Upper lobe of right lung (tissue), 1 donor: ENCODE measurements around the gene NSF. TPM values are rescaled to one million over a fixed set of nuclear protein-coding genes. Genes with fewer than 3 reads are reported as not detected.

Source experiments
- ATAC-seq: fragments of 200-7000 bp; cut with Tn5 transposase; one replicate; pipeline ENCODE4 v1.9.1; 2020; ENCODE audit warnings: mild to moderate bottlenecking, moderate library complexity
- DNase-seq: peaks from one replicate; pipeline ENCODE4 v3.0.0-alpha.2; 2020
- H3K27ac ChIP-seq: fragments of 200-600 bp; one replicate; pipeline ENCODE4 v1.8.0; 2022
- H3K27me3 ChIP-seq: fragments of 200-600 bp; one replicate; pipeline ENCODE4 v1.8.0; 2022; ENCODE audit warnings: mild to moderate bottlenecking
- H3K36me3 ChIP-seq: fragments of 200-600 bp; one replicate; pipeline ENCODE4 v1.8.0; 2022
- H3K4me1 ChIP-seq: fragments of 200-600 bp; one replicate; pipeline ENCODE4 v1.8.0; 2022
- H3K4me3 ChIP-seq: fragments of 200-600 bp; one replicate; pipeline ENCODE4 v1.8.0; 2022; ENCODE audit warnings: mild to moderate bottlenecking
- H3K9me3 ChIP-seq: fragments of 200-600 bp; one replicate; pipeline ENCODE4 v1.8.0; 2022
- CTCF ChIP-seq: fragments of 200-600 bp; IDR thresholded peaks from one replicate; pipeline ENCODE4 v1.8.0; 2022; ENCODE audit warnings: antibody characterized with exemption
- intact Hi-C: fragments of 100-400 bp; cut with DNase I; formaldehyde crosslinking; loops from one replicate; pipeline ENCODE4 v1.11.0; 2022
- total RNA-seq: library from RNA; stranded (reverse); fragmentation: NEBNext Ultra II Directional; extraction: Animal tissue kit (Norgen Biotek cat#: 25700); gene quantifications from one replicate; pipeline ENCODE4 v1.2.1, GENCODE V29; 2021
- donor health status: DM: no; HTN: yes; CAD: no; lungs with severe emphysema.

Gene NSF
- total RNA-seq, 1 donor from 2014 or later: 49.6 TPM

DNA sequence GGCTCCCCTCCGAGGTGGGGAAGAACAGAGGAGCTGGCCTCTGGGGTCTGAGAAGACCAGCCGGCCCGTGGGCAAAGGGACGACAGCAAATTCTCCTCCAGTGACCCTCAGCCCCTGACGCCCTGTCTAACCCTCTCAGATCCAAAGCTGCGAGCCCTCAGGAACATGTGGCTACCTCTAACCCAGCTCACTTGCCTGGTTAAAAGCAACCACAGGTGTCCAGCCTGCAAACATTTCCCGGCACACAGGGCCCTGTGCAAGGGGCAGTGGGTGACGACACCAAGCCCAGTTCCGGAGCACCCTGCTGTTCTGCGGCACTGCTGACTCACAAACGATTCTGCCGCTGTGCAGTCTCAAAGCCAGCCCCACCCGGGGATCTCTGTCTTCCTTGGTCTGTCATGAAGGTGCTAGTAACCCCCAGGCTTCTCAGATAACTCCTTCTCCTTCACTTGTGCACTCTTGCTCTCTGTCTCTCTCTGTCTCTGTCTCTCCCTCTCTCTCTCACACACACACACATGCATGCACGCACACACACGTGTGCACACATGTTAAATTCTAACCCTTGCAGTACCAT, 205.0 kb downstream of the NSF start:
- no peak for TF ChIP-seq CTCF
- peaks cover 8% of the 10 kb centered on the region for H3K27me3 ChIP-seq
- no peak overlapping the region for H3K4me3 ChIP-seq
- no peaks in the 10 kb centered on the region for H3K9me3 ChIP-seq
- intact Hi-C loops: no loop called here
- no peaks in the 10 kb centered on the region for H3K36me3 ChIP-seq
- H3K27ac ChIP-seq: no peak overlapping the region
- H3K4me1 ChIP-seq: no peaks in the 10 kb centered on the region
- no peak for DNase-seq
- ATAC-seq: no peak

DNA sequence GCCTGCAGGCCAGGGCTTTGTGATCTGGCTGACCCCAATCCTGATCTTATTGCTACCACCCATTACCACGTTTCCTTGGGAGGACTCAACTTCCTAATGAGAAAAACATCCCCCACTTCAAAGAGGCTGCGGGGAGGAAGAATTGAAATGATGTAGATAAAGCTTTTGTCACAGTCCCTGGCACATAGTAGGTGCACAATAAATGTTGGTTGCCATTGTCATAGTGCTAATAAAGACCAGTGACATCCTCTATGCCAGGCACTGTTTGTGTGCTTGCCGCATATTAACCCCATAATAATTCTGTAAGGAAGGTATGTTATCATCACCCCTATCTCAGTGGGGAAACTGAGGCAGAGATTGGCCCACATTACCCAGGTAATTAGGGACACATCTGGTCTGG, 205.6 kb downstream of the NSF start:
- Histone ChIP-seq H3K4me1 (no peaks in the 10 kb centered on the region), H3K4me3 (no peak overlapping the region), H3K9me3 (no peaks in the 10 kb centered on the region), H3K27ac (no peak overlapping the region), H3K27me3 (peaks cover 8% of the 10 kb centered on the region), H3K36me3 (no peaks in the 10 kb centered on the region)
- intact Hi-C loops: no loop called here
- no peak for TF ChIP-seq CTCF
- ATAC-seq (no peak), DNase-seq (no peak)

GRCh38 chr17:46796524-46796923, 206.1 kb downstream of the NSF start:
- Histone ChIP-seq H3K27me3 (peaks cover 4% of the 10 kb centered on the region), H3K36me3 (no peaks in the 10 kb centered on the region), H3K4me1 (no peaks in the 10 kb centered on the region), H3K9me3 (no peaks in the 10 kb centered on the region), H3K27ac (no peak overlapping the region), H3K4me3 (no peak overlapping the region)
- ATAC-seq (no peak), DNase-seq (no peak)
- TF ChIP-seq CTCF: no peak
- intact Hi-C loops: no loop called here

DNA sequence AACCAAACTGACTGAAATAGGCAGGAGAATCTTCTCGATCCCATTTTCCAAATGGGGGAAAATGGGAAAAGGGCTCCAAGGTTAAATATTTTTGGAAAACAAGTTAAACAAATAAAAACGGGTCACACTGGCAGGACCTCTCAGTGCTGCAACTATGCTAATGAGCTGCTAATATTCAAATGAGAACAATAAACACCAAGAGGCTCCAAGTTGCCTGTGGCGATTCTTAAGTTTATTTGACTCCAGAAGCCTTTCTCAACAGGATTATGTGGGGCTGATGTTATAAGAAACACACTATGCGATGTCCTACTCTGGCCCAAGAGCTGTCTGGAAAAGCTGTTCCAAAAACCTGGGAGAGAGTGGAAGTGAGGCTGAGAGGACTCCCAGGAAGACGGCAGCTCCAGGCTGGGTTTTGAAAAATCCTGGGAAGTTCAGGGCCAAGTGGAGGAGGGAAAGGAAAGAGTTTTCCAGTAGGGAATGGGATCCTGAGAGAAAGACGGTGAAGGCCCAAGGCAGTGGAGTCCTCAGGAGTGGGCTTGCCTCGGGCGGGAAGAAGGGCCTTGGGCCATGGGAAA, 206.6 kb downstream of the NSF start:
- Histone ChIP-seq H3K4me1 (no peaks in the 10 kb centered on the region), H3K36me3 (no peaks in the 10 kb centered on the region), H3K27ac (no peak overlapping the region), H3K27me3 (no peaks in the 10 kb centered on the region), H3K9me3 (no peaks in the 10 kb centered on the region), H3K4me3 (no peak overlapping the region)
- intact Hi-C loops: no loop called here
- TF ChIP-seq CTCF: no peak
- DNase-seq: no peak
- ATAC-seq: no peak

DNA sequence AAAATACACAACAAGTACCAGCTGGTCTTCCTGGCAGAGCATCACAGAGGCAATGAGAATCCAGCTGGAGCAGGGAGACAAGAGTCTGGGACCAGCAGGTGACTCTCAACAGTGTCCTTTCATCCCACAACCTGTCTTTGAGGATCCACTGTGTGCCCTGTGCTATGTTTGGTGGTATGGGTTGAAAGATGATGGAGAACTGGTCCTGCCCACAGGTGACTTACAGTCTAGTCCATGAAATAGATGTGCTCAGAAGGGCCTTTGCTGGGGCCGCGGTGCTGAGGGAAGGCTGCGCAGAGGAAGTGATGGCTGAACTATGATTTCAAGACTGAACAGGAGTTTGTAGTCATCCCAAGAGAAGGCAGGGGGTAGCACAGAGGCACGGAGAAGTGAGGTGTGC, 210.1 kb downstream of the NSF start:
- intact Hi-C loops: no loop called here
- H3K4me3 ChIP-seq: no peak overlapping the region
- no peak for TF ChIP-seq CTCF
- H3K27me3 ChIP-seq: no peaks in the 10 kb centered on the region
- ATAC-seq: no peak
- no peaks in the 10 kb centered on the region for H3K9me3 ChIP-seq
- H3K4me1 ChIP-seq: no peaks in the 10 kb centered on the region
- no peak overlapping the region for H3K27ac ChIP-seq
- H3K36me3 ChIP-seq: no peaks in the 10 kb centered on the region
- no peak for DNase-seq

DNA sequence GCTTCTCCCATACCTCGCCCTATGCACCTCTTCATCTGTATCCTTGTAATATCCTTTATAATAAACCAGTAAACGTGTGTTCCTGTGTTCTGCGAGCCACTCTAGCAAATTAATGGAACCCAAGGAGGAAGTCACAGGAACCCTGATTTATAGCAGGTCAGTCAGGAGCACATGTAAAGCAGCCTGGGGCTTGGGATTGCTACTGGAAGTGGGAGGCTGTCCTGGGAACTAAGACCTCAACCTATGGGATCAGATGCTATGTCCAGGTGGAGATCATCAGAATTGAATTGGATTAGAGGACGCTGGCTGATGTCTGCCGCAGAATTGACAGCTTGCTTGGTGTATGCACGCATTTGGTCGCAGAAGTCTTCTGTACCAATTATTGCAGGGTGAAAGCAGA, 212.3 kb downstream of the NSF start:
- no peaks in the 10 kb centered on the region for H3K27me3 ChIP-seq
- ATAC-seq (no peak), DNase-seq (no peak)
- H3K27ac ChIP-seq: no peak overlapping the region
- no peak overlapping the region for H3K4me3 ChIP-seq
- intact Hi-C loops: no loop called here
- H3K36me3 ChIP-seq: no peaks in the 10 kb centered on the region
- H3K4me1 ChIP-seq: no peaks in the 10 kb centered on the region
- no peaks in the 10 kb centered on the region for H3K9me3 ChIP-seq
- no peak for TF ChIP-seq CTCF
